ENCODE data around the gene ARF3. TPM values are rescaled to one million over a fixed set of nuclear protein-coding genes. Genes with fewer than 3 reads are reported as not detected.
A peak's percentile ranks its signal among the peaks of the same experiment; 100 is the strongest.

ARF3 gene
- total RNA-seq, 1 experiment from 2014 or later, result 224 TPM

DNA sequence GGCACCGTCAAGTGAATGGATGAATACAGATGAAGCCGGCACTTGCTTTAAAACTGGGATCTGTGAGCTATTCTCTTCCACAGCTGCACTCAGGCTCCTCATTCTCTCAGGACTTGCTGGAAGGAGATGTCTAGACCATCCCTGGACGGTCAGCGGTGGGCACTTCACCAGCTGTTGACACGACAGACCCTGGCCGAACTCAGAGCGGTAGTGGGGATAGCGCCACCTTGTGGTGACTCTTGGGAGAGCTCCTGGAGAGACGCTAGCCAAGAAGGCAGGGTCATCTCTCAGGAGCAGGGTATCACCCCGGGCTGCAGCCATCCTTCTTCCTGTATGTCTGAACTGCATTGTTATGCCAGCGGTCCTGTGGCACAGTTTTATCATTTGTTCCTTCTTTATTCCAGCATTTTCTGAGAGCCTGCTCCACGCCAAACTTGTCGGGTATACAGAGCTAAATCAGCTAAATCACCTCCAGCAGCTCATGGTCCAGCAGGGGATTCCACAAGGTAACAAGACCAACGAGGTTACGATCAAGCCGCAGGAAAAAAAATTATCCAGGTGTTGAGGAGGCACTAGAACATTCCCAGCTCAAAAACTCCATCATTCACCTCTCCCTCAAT lies 30.9 kb upstream of the ARF3 start:
- Histone ChIP-seq H3K27ac (ENCODE audit: low read length) (no peak overlapping the region), H3K4me1 (ENCODE audit: control insufficient read depth, insufficient read depth, low read length) (no peaks in the 10 kb centered on the region), H3K4me3 (ENCODE audit: low read depth in 2 of 2, low read length in 2 of 2) (no peak overlapping the region), H3K9me3 (ENCODE audit: control insufficient read depth, insufficient read depth, low read depth, low read length) (no peaks in the 10 kb centered on the region), H3K36me3 (ENCODE audit: control insufficient read depth, insufficient read depth, low read length) (no peaks in the 10 kb centered on the region), H3K27me3 (ENCODE audit: control insufficient read depth, insufficient read depth, low read length) (peaks cover 8% of the 10 kb centered on the region)
- ChIA-PET POLR2A (no interaction called here), CTCF (interaction anchor here (0.5 to 2.0 kb wide), 19 partner anchors 8 to 433 kb away, joined by 3 to 12 read pairs (median 4); partner anchors contain the start of genes DDN, WNT1 and WNT10B)
- no TSS peak for BruUV-seq (replicated peaks)
- in situ Hi-C loops (cut with HindIII; ENCODE audit: low pct_unique_long_range_greater_than_20kb, low sequenced_read_pairs) (no loop called here), intact Hi-C loops (cut with micrococcal nuclease; ENCODE audit: unreplicated experiment) (no loop called here)
- TF ChIP-seq, protein P1, sequence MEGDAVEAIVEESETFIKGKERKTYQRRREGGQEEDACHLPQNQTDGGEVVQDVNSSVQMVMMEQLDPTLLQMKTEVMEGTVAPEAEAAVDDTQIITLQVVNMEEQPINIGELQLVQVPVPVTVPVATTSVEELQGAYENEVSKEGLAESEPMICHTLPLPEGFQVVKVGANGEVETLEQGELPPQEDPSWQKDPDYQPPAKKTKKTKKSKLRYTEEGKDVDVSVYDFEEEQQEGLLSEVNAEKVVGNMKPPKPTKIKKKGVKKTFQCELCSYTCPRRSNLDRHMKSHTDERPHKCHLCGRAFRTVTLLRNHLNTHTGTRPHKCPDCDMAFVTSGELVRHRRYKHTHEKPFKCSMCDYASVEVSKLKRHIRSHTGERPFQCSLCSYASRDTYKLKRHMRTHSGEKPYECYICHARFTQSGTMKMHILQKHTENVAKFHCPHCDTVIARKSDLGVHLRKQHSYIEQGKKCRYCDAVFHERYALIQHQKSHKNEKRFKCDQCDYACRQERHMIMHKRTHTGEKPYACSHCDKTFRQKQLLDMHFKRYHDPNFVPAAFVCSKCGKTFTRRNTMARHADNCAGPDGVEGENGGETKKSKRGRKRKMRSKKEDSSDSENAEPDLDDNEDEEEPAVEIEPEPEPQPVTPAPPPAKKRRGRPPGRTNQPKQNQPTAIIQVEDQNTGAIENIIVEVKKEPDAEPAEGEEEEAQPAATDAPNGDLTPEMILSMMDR (IDR thresholded peaks at IDR 0.05), result peak; percentile 95
- TF ChIP-seq SIN3A (IDR thresholded peaks at IDR 0.05; ENCODE audit: borderline replicate concordance, insufficient read depth, low read depth, low read length), result no peak
- DNase-seq (ENCODE audit: low read depth, low spot score) (no peak), ATAC-seq (peak; percentile 65)

DNA sequence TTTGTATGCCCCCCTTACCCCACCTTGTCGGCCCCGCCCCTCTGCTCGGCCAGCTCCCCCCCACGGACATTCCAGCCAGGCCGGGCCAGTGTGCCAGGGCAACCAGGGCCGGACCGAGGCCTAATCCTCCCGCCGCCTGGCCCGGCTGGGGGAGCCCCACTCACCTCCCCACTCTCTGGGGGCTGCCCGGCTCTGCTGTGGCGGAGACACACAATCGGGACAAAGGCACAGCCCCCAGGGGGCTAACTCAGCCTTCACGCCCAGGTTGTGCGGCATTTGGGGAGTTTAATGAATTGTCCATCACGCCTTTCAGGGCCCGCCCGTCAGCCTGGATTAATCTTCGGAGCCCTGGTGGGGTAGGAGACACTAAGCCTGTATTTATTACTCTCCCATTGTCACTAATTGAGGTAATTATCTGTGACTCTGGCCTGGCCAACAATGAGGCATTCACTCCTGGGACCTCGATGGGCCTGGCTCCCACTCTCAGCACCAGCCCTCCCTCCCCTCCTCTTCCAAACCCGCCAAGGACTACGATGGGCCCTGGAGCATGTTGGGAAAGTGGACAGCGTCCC lies 29.5 kb upstream of the ARF3 start:
- Histone ChIP-seq H3K9me3 (ENCODE audit: control insufficient read depth, insufficient read depth, low read depth, low read length) (no peaks in the 10 kb centered on the region), H3K4me3 (ENCODE audit: low read depth in 2 of 2, low read length in 2 of 2) (no peak overlapping the region), H3K4me1 (ENCODE audit: control insufficient read depth, insufficient read depth, low read length) (no peaks in the 10 kb centered on the region), H3K27me3 (ENCODE audit: control insufficient read depth, insufficient read depth, low read length) (peaks cover 11% of the 10 kb centered on the region), H3K36me3 (ENCODE audit: control insufficient read depth, insufficient read depth, low read length) (no peaks in the 10 kb centered on the region), H3K27ac (ENCODE audit: low read length) (no peak overlapping the region)
- ATAC-seq, result no peak
- in situ Hi-C loops (cut with HindIII; ENCODE audit: low pct_unique_long_range_greater_than_20kb, low sequenced_read_pairs) (no loop called here), intact Hi-C loops (cut with micrococcal nuclease; ENCODE audit: unreplicated experiment) (no loop called here)
- no peak for DNase-seq (ENCODE audit: low read depth, low spot score)
- ChIA-PET POLR2A (no interaction called here), CTCF (interaction anchor here (1.4 kb wide), 1 partner anchor 10 kb away, joined by 6 read pairs; no protein-coding TSS in a partner anchor)
- BruUV-seq (replicated peaks), result no TSS peak
- TF ChIP-seq SIN3A (IDR thresholded peaks at IDR 0.05; ENCODE audit: borderline replicate concordance, insufficient read depth, low read depth, low read length) (no peak), TCF7L2 (IDR thresholded peaks at IDR 0.05; ENCODE audit: low read depth, low read length) (no peak), POLR2AphosphoS5 (IDR thresholded peaks at IDR 0.05; ENCODE audit: low read depth, low read length) (no peak)
- TF ChIP-seq, protein P2, sequence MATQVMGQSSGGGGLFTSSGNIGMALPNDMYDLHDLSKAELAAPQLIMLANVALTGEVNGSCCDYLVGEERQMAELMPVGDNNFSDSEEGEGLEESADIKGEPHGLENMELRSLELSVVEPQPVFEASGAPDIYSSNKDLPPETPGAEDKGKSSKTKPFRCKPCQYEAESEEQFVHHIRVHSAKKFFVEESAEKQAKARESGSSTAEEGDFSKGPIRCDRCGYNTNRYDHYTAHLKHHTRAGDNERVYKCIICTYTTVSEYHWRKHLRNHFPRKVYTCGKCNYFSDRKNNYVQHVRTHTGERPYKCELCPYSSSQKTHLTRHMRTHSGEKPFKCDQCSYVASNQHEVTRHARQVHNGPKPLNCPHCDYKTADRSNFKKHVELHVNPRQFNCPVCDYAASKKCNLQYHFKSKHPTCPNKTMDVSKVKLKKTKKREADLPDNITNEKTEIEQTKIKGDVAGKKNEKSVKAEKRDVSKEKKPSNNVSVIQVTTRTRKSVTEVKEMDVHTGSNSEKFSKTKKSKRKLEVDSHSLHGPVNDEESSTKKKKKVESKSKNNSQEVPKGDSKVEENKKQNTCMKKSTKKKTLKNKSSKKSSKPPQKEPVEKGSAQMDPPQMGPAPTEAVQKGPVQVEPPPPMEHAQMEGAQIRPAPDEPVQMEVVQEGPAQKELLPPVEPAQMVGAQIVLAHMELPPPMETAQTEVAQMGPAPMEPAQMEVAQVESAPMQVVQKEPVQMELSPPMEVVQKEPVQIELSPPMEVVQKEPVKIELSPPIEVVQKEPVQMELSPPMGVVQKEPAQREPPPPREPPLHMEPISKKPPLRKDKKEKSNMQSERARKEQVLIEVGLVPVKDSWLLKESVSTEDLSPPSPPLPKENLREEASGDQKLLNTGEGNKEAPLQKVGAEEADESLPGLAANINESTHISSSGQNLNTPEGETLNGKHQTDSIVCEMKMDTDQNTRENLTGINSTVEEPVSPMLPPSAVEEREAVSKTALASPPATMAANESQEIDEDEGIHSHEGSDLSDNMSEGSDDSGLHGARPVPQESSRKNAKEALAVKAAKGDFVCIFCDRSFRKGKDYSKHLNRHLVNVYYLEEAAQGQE (IDR thresholded peaks at IDR 0.05; ENCODE audit: insufficient read depth in 1 of 2, low read depth in 2 of 2, low read length in 1 of 2), result no peak
- TF ChIP-seq, protein P1 (IDR thresholded peaks at IDR 0.05), result no peak

All from Panc1 (cell line).